ENCODE results near the gene ZNF468.
"Not testable (repeated sequence)": the region's sequence is repeated elsewhere in the genome, so short reads cannot be mapped to it uniquely, and the experiment has no call there.

The ZNF468 gene

GRCh38 chr19:52825765-52826164 lies 31.7 kb downstream of the ZNF468 start:
- DNase-seq: no peak

GRCh38 chr19:52823676-52824075 lies 33.7 kb downstream of the ZNF468 start:
- DNase-seq: no peak

GRCh38 chr19:52821204-52821960 lies 36.0 kb downstream of the ZNF468 start, which contains the start of gene ZNF28:
TSS of gene ZNF28 (minus strand) at chr19:52821633. CDS start at chr19:52817958, 3,675 bp downstream.
- peak in 4 of 5 experiments; percentile 28 to 72 (median 46) for DNase-seq

- DNase-seq: peak in 1 of 5 experiments; percentile 49
Observed at GRCh38 chr19:52820472-52821203, 36.8 kb downstream of the ZNF468 start.

GRCh38 chr19:52809801-52810200 lies 47.6 kb downstream of the ZNF468 start:
- no peak for DNase-seq

- DNase-seq: not testable (repeated sequence)
Observed at GRCh38 chr19:52799950-52800640, 57.3 kb downstream of the ZNF468 start.

- DNase-seq: no peak
Observed at GRCh38 chr19:52789440-52789839, 68.0 kb downstream of the ZNF468 start.
